GM21447 (cell line): Measurements from ENCODE around the gene TRAPPC3L.
A peak's percentile ranks its signal among the peaks of the same experiment; 100 is the strongest.

Experiments used
- ATAC-seq: cut with Tn5 transposase; IDR thresholded peaks from one replicate; pipeline ENCODE4 v1.9.1; 2021; ENCODE audit not compliant: unreplicated experiment

The TRAPPC3L gene

GRCh38 chr6:116545651-116546050 lies at the start of gene TRAPPC3L:
TSS of gene TRAPPC3L (minus strand) at chr6:116545684. CDS start at chr6:116545514, 170 bp downstream.
- no peak for ATAC-seq

- ATAC-seq: no peak
These were observed 49.8 kb upstream of the TRAPPC3L start for GRCh38 chr6:116595247-116595646.

GRCh38 chr6:116586738-116587137 lies 41.3 kb upstream of the TRAPPC3L start:
- no peak for ATAC-seq

- no peak for ATAC-seq
These were observed 40.8 kb upstream of the TRAPPC3L start for GRCh38 chr6:116586276-116586675.

- no peak for ATAC-seq
These were observed 34.7 kb upstream of the TRAPPC3L start for GRCh38 chr6:116580198-116580597.

GRCh38 chr6:116579143-116579542 lies 33.7 kb upstream of the TRAPPC3L start:
- ATAC-seq: no peak

GRCh38 chr6:116578335-116578734 lies 32.9 kb upstream of the TRAPPC3L start:
- ATAC-seq: no peak

GRCh38 chr6:116577486-116577885 lies 32.0 kb upstream of the TRAPPC3L start:
- no peak for ATAC-seq

- no peak for ATAC-seq
These were observed 29.7 kb upstream of the TRAPPC3L start for GRCh38 chr6:116575227-116575626.

- no peak for ATAC-seq
These were observed 26.7 kb upstream of the TRAPPC3L start for GRCh38 chr6:116572162-116572561.

GRCh38 chr6:116571683-116572000 lies 26.2 kb upstream of the TRAPPC3L start:
- ATAC-seq: no peak

GRCh38 chr6:116570856-116571682 lies 25.6 kb upstream of the TRAPPC3L start, which contains the start of gene RWDD1:
TSS of gene RWDD1 (plus strand) at chr6:116571504. CDS start at chr6:116571583, 79 bp downstream.
- ATAC-seq: peak; percentile 90

GRCh38 chr6:116568821-116569755 lies 23.6 kb upstream of the TRAPPC3L start:
- ATAC-seq: no peak

GRCh38 chr6:116568111-116568510 lies 22.6 kb upstream of the TRAPPC3L start:
- no peak for ATAC-seq

- ATAC-seq: no peak
These were observed 19.7 kb upstream of the TRAPPC3L start for GRCh38 chr6:116564921-116565872.

- no peak for ATAC-seq
These were observed 18.8 kb upstream of the TRAPPC3L start for GRCh38 chr6:116564311-116564710.

- ATAC-seq: no peak
These were observed 18.3 kb upstream of the TRAPPC3L start for GRCh38 chr6:116563830-116564229.

GRCh38 chr6:116562614-116563013 lies 17.1 kb upstream of the TRAPPC3L start:
- no peak for ATAC-seq

- ATAC-seq: no peak
These were observed 16.5 kb upstream of the TRAPPC3L start for GRCh38 chr6:116562019-116562403.

GRCh38 chr6:116561377-116562018 lies 16.0 kb upstream of the TRAPPC3L start:
- ATAC-seq: no peak
